Measurements from ENCODE around the gene SEZ6L2.
"Not testable (repeated sequence)": the region's sequence is repeated elsewhere in the genome, so short reads cannot be mapped to it uniquely, and the experiment has no call there.

SEZ6L2 gene

DNA sequence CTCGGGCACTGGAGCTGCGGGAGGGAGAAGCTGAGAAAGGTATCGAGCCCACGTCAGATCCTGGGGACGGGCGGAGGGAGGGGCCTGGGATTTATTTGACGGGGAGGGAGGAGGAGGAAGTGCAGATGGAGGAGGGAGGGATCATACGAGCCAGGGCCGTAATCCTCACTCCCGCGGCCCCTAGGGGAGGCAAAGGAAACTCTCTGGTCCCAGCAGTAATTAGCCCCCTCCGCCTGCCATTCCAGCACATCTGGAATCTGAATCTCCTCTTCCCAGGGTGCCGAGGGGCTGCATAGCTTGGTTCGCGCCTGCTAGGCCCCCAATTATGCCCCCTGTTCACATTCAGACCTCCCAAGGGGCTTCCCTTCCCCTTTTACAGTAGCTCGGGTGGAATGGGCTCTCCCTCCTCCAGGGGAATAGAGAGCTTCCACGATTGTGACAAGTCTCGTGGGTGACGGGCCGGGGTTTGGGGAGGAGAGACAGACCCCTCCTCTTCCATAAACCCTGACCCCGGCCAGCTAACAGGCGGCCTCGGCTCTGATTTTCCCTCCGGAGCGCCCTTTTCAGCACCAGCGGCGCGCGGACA is at the start of gene SEZ6L2:
SEZ6L2 (minus strand) TSS at position 35 of the 586 bp plus-strand sequence. CDS start 531 bp downstream, outside the sequence.
- DNase-seq, result peak; percentile 74

DNA sequence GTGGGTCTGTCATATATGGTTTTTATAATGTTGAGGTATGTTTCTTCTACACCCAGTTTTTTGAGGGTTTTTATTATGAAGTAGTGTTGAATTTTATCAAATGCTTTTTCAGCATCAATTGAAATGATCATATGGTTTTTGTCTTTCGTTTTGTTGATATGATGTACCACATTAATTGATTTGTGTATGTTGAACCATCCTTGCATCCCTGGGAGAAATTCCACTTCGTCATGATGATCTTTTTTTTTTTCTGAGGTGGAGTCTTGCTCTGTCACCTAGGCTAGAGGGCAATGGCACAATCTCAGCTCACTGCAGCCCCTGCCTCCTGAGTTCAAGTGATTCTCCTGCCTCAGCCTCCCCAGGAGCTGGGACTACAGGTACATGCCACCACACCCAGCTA is 48.5 kb upstream of the SEZ6L2 start:
- no peak for DNase-seq

DNA sequence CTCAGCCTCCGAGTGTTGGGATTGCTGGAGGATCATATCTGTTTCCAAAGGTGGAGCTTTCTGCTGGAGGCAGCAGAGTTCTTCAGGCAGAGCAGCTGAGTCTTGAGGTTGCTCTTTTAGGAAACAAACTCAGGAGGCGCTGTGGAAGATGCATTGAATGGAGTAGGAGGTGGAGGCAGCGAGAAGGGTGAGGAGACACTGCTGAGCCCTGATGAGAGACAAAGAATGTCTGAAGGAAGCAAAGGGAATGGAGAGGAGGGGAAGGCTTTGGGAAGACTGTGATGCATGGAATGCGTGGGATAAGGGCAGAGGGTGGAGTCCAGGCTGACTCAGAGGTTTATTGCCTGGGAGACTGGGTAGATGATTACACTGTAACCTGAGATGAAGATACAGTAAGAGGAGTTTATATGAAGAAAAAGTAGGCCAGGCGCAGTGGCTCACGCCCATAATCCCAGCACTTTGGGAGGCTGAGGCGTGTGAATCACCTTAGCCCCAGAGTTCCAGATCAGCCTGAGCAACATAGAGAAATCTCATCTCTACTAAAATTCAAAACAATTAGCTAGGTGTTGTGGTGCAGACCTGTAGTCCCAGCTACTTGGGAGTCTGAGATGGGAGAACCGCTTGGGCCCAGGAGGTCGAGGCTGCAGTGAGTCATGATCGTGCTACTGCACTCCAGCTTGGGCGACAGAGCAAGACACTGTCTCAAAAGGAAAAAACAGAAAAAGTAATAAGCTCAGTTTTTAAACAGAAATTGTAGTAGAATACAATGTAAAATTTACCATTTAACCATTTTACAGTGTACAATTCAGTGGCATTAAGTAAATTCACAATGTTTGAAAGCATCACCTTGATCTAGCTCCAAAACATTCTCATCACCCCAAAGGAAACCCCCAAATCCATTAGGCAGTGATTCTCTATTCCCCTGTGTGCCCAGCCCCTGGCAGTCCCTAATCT is 44.8 kb upstream of the SEZ6L2 start:
- no peak for DNase-seq

DNA sequence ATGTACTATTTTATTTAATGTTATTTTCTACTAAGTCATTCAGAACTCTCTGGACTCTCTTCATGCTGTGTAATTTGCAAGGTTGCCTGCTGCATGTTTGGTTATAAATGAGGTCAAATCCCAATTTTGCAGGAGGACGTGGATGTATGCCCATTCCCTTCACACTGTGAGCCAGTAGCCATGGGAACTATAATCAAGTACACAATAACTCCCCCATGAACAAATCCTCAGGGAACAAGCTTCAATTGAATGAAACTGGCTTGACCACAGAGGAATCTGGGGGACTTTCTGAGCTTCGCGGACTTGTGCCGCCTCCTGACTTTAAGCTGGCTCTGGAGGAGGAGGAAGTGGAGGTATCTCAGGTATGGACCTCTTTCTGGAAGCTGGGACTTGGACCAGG is 41.3 kb upstream of the SEZ6L2 start:
- DNase-seq, result peak; percentile 21

DNA sequence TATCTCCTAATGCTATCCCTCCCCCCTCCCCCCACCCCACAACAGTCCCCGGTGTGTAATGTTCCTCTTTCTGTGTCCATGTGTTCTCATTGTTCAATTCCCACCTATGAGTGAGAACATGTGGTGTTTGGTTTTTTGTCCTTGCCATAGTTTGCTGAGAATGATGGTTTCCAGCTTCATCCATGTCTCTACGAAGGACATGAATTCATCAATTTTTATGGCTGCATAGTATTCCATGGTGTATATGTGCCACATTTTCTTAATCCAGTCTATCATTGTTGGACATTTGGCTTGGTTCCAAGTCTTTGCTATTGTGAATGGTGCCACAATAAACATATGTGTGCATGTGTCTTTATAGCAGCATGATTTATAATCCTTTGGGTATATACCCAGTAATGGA is 32.4 kb upstream of the SEZ6L2 start:
- DNase-seq, result not testable (repeated sequence)

DNA sequence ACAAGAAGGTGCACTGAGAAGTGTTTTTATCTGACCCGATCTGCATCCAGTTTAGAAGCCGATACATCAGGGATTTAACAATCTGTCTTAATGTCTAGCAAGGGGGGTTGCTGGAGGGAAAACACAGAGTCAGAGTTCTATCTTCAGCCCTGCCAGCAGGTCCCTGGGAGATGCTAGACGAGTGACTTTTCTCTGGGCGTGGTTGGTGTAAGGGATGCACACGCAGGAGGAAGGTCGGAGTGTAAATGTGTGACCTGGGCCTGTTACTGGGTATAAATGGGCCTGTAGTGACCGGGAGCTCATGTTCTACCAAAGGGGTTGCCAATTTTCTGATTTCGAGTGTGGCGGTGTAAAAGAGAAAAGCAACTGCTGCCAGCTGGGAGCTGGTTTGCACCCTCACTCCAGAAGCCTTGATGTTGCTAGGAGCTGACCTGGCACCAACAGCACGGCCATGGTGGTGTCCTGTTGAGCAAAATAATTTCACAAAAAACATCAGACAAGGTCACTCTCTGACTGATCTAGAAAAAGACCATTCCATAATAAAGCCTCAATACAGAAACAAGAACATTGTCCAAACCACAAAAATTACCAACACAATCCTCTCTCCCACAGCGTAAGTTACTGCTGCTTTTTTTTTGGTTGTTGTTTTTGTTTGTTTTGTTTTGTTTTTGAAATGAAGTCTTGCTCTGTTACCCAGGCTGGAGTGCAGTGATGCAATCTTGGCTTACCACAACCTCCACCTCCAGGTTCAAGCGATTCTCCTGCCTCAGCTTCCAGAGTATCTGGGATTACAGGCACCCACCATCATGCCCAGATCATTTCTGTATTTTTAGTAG is 27.9 kb upstream of the SEZ6L2 start:
- peak; percentile 46 for DNase-seq

DNA sequence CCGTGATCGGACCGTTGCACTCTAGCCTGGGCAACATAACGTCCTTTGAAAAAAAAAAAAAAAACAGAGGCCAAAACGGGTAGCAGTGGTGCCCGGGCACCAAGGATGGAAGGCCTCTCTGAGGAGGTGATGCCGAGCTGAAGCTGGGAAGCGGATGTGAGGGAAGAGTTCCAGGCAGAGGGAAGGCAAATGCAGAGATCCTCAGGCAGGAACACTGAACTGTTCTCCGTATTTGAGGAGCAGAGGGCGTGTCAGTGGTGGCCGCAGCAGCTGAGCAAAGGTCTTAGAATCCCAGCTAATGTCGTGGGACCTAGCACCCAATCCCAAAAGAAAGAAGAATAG is 27.3 kb upstream of the SEZ6L2 start:
- no peak for DNase-seq

DNA sequence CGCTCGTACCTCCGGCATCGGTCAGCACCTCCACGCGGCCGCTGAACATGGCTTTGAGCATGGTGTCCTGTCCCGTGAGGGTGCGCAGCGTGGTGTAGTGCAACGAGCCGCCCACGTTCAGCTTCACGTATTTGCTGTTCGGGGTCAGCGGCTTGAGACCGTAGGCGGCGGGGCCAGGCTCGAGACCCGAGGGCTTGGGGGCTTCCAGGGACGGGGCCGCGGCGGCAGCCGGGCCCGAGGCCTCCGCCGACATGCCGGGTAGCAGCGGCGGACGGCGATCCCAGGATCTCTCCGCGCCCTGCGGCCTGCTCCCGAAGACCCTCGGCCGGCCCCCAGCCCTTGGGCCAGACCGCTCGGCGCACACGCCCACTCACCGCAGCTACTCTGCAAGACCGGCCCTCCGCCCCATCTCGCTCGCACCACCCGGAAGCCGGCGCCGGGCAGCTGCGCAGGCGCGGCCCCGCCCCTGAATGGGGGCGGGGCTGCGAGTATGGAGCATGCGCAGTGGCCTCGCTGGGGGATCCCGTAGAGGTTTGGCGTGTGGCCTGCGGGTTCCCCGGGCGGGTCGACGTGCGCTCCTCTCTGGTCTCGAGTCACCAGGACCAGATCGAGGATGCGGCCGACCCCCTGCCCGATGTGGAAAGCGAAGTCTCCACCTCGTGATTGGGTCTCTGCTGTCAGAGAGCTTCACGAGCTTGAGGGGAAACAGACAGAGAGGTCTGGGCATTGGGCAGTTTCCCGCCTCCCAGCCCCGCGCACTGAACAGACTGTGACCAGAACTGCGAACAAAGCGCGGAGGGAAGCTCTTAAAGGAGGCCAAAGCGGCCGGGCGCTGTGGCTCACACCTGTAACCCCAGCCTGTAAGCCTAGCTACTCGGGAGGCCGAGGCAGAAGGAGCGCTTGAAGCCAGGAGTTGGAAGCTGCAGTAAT is 26.7 kb upstream of the SEZ6L2 start, which contains the start of gene KCTD13:
KCTD13 (minus strand) TSS at position 446 of the 930 bp plus-strand sequence; CDS start at position 253, 193 bp downstream.
- DNase-seq, result peak; percentile 90

DNA sequence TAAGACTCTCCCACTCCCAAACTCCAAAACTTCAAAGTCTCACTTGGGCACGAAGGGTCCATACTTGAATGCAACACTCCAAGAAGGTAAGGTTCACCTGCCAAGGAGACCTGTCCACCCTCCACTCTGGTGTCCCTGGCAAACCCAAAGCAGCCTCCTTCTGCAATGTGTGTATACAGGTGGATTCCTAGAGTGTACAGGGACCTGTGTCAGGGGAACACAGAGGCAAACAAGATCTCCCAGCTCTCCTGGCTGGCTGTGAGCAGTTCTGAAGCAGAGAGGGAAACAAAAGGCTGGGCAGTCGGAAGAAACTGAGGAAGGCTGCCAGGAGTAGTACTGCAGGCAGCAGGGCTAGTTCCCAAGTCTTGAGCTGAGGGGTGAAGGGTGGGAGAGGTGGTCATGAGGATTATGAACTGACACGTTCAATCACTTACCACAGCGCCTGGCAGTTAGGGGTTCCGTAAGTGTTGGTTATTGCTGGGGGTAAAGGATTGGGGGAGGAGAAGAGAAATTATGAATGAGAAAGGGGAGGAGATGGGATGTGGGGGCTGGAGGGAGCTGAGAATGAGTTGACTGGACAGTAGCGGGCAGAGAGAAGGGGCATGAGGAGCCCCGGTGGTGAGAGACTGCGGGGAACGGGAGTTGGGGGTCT is 25.9 kb upstream of the SEZ6L2 start:
- DNase-seq, result peak; percentile 25

DNA sequence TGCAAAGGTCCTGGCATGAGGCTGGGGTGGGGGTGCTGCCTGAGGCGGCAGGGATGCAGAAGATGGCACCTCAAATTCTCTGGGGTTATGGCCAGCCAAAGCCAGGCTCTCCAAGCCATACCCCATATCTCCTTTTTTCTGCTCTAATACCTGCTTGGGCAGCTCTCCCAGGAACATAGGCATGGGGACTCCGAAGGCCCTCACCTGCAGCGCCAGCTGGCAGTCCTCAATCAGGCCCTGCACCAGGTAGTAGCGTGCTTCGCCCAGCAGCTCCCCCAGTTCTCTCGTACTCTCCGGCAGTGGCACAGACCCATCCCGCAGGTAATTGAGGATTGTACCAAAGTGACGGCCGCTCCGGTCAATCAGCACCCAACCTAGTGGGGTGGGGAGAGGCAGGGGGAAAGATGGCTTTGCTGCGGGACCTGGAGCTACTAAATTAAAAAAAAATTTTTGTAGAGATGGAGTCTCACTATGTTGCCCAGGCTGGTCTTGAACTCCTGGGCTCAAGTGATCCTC is 23.7 kb upstream of the SEZ6L2 start:
- no peak for DNase-seq

DNA sequence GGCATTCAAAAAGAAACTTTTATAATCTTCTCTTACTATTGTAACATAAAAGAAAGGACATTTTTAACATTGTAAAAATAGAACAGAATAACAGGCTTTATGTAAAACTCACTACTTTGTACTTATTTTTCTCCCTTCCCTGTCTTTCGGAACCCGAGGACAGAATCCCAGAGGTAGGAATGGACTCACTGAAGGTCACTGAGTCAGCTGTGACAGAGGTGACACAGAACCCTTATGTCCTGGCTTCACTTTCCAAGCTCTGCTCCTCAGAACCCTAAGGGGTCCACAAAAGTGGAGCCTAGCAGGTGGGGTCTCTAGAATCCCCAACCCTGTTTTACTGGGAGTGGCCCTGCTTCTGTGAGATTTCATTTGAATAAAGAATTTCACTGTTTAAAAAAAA is 23.0 kb upstream of the SEZ6L2 start:
- no peak for DNase-seq

DNA sequence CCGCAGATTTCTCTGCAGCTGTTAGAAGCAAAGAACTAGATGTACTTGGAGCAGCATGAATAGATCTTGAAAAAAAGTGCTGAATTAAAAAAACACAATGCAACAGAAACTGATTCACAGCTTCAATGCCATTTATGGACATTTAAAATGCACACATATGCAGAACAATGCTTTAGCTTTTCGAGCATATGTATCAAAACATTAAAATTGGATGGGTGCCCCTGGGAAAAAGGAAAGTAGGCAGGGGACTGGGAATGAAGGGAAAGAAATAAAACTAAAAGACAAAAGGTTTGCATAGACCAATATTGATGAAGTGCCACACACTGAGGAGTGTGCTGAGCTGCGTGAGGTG is 21.7 kb upstream of the SEZ6L2 start:
- DNase-seq, result no peak

DNA sequence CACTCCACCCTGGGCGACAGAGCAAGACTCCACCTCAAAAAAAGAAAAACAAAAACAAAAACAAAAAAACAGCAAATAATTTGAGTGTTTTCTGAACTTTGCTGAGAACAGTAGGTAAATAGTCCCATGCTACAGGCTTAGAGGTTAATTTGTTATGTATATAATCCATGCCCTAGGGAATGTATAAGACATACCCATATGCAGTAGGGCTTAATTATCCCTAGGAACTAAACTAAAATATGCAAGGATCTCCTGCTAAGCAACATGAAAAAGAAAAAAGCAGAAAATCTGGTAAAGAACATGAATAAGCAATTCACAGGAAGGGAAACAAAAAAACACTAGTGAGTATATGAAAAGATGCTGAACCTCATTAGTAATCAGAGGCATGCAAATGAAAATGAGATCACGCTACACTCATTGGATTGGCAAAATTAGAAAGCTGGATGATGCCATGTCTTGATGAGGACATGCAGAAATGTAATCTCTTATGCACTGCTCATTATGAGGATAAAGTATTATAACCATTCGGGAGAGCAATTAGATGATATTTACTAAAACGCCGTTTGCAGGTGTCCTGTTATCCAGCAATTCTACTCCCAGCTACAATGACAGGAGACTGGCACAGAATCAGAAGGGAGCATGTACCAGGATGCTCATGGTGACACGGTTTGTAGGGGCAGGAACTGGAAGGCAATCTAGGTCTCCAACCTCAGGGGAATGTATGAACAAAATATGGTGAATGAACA is 21.1 kb upstream of the SEZ6L2 start:
- DNase-seq, result peak; percentile 49

DNA sequence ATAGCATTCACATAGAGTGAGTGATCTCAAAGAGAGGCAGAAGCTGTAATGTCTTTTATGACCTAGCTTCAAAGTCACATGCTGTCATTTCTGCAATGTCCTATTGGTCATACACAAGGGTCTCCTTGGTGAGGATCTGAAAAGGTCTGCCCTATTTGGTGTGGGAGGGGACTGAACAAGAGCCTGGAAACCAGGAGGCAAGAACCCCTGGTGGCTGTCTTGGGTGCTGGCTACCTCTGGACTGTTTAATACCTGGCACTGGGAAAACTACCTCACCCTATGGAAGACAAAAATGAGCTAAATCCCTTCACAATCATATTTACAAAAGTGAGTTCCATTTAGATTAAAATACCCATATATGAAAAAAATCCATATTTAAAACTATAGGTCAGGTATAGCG is 17.6 kb upstream of the SEZ6L2 start:
- no peak for DNase-seq

DNA sequence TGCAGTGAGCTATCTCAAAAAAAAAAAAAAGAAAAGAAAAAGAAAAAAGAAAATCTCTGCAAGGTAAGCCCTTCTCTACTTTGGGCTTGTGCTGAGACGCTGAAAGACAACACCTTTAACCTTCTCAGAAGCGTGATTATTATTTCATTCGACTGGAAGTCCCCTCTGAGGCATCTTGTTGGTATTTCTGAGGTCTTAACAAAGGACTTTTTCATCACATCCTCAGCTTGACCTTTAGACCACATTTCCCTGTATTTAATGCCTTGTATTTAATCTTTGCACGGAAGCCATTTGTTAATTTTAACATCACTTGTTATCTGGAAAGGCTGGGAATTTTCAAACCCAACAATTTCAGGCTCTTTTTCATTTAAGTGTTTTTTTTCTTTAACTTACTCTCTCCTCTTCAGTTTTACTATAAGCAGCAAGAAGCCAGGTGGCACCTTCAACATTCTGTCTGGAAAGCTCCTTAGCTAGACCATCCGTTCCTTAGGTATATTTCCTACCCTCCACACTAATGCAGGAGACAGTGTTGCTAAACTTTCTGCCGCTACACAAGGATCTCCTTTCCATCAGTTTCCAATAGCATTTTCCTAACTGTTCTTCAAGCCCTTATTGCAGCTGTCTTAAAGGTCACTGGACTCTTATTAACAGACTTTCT is 16.4 kb upstream of the SEZ6L2 start:
- DNase-seq, result no peak

DNA sequence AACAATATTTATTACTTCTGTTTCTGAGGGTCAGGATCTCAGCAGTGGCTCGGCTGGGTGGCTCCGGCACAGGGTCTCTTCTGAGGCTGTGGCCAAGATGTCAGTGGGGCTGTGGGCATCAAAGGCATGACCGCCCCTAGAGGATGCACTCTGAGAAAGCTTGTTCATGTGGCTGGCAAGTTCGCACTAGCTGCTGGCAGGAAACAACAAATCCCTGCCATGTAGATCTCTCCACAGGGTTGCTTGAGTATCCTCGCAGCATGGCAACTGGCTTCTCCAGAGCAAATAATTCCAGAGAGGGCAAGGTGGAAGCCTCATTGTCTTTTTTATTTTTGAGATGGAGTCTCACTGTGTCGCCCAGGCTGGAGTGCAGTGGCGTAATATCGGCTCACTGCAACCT is 14.2 kb upstream of the SEZ6L2 start:
- DNase-seq, result no peak

DNA sequence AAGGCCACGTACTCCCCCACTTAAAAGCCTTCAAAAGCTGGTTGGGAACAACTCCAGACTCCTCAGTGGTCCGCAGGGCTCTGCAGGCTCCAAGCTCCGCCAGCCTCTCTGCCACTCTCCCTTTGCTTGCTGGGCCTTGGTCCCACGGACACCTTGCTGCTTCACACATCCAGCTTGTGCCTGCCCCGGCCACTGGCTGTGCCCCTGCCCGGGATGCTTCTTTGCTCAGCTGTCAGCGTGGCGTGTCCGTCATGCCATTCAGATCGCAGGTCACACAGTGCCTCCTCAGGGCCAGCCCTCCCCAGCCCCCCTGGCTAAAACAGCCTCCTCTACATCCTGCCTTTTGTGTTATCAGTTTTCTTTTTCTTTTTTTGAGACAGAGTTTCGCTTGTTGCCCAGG is 12.7 kb upstream of the SEZ6L2 start:
- no peak for DNase-seq

DNA sequence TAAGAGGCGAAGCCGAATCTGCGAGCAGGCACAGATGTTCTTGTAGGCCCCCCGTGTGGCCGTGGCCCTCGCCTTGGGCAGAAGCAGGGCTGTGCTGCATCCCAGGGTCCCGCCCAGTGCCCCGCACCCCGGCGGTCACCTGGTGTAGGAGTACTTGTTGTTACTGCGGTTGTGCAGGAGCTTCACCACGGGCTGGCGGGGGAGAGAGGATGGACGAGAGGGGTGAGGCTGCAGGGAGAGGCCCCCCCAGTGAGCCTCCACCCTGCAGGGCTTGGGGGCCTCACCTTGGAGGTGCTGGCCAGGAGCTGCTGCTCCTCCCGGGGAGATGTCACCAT is 12.3 kb upstream of the SEZ6L2 start:
- no peak for DNase-seq

DNA sequence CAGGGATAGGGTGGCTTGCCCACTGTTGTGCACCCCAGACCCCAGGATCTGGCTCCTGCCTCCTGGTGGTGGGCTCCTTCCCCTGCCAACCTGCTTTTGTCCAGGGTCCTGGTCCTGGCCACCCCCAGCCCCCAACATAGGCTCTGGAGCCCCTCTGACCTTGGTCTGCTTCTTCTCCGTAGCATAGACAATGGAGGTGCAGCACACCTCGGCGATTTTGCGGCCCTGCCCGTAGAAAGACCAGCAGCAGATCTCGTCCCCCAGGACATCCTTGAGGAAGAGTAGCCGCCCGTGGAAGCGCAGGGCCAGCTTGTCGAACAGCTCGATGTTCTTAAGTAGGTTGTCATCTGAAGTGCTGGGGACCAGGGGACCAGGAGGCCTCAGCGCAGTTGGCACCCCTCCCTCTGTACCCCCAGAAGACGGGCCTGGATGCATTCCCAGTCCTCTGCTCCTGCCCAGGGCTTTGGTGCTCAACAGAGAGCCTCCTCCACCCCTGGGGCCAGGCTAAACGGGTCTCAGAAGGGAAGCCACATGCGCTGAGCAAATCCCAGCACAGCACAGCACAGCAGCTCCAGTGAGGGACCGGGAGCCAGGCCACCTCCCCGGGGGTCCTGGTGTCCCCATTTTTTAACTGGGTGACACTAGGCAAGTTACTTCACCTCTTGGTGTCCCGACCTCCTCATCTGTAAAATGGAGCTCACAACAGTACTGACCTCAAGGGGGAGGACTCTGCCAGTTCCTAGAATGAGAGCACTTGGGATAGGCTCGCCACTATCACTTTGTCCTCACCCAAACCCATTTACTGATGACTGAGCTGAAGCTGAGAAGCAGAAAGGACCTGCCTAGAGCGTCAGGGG is 11.7 kb upstream of the SEZ6L2 start:
- DNase-seq, result no peak
